HG02571 (cell line): ENCODE results near the gene POC1B.

Experiments used
- ATAC-seq: cut with Tn5 transposase; IDR thresholded peaks from one replicate; pipeline ENCODE4 v1.9.1; 2021; ENCODE audit warnings: mild to moderate bottlenecking, moderate library complexity; ENCODE audit not compliant: unreplicated experiment

POC1B gene

GRCh38 chr12:89497467-89497866, 28.4 kb downstream of the POC1B start:
- ATAC-seq, result no peak

GRCh38 chr12:89497005-89497404, 28.8 kb downstream of the POC1B start:
- ATAC-seq, result no peak

DNA sequence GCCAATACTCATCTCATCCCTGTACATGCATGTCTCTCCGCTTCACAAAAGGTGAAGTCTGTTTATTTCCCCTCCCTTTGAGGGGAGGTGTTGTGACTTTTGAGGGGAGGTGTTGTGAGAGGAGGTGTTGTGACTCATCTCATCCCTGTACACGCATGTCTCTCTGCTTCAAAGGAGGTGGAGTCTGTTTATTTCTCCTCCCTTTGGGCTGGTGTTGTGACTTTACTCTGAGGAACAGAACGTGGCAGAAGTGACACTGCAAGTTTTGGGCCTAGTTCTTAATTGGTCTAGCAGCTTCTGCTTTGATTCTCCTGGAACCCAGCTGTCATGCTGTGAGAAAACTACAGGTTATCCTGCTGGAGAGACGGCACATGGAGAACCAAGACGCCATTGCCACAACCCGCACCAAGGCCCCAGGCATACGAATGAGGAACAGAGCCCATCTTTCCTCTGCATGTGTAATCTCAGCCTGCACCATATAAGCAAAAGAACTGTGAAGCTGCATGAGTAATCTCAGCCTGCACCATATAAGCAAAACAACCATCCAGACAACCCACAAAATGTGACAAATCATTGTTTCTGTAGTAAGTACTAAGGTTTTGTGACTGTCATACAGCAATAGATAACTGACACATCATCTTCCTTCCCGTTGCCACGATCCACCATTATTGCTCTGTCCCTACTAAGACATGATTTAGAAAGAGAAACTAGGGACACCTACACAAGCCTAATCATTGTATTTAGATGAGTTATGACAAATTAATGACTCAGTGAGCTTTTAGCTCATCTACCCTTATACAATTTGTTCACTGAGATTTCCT, 31.2 kb downstream of the POC1B start:
- ATAC-seq, result peak; percentile 47

DNA sequence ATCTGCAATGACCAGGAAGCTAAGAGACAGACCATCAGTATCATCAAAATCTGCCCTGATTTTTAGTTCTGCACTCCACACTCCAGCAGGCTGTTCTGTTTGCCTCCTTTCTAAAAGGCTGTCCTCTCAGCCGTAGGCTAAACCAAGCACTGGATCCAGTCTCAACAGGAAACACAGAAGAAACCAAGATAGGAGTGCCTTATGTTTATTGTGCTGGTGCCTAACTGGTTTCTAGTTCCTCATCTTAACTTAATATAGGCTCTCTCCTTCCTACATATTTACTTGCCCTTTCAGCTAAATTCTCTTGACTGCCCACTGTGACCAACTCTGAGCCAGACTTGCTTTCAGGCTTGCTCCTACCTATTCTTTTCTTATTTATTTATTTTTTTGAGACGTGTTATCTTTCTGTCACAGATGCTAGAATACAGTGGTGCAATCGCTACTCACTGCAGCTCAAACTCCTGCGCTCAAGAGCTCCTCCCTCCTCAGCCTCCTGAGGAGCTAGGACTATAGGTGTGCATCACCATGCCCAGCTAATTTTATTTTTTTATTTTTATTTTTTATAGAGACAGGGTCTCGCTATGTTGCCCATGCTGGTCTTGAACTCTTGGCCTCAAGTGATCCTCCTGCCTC, 32.1 kb downstream of the POC1B start:
- ATAC-seq, result no peak

DNA sequence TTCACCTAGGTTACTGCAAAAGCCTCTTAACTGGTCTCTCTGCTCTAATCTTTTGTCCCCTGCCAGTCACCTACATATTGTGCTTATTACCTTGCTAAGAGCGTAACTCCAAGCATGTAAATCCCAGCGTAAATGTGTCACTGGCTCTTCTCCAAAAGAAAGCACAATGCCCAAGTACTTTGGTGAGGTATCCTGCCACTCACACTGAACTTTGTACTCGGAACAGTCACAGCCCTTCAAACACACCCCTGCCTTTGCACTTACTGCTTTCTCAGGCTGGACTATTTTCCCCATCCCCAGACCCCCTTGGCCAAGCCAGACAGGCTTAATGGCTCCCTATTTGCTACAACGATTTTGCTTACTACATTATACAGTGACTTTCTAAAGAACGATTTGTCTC, 33.0 kb downstream of the POC1B start:
- ATAC-seq, result no peak

- no peak for ATAC-seq
Measured at GRCh38 chr12:89490922-89491321, 34.9 kb downstream of the POC1B start.

DNA sequence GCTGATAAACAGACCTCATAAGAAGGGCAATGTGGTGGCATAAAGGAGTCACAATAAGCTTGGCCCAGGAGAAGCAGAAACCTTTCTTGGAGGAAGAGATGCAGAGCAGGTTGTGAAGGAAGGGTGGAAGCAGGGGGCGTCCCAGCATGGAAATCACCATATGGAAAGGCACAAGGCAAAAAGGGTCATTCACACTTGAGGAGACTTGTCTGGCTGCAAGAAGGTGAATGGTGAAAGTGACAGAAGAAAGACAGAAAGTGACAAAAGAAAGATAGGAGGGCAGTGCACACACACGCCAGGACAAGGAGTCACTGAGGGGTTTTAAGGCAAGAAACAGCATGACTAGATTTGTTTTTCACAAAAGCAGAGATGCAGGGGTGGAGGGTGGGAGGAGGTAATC, 39.6 kb downstream of the POC1B start:
- ATAC-seq, result no peak

DNA sequence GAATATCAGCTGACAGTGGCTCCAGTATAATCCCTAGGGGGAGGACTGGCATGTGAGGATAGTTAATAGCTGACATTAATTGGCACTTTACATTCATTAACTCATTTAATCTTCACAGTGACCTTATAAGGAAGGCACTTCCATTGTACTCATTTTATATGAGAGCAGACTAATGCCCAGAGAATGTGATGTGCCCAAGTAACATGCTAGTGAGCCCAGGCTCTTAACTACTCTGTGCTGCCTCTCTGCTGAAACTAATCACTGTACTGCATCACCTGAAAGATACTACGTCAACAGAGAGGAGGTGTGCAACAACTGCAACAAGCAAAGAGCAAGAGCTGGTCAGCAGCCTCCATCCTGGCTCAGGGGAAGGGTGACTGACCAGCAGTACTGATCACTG, 41.4 kb downstream of the POC1B start:
- no peak for ATAC-seq

- no peak for ATAC-seq
Measured at GRCh38 chr12:89481213-89481914, 44.5 kb downstream of the POC1B start.

DNA sequence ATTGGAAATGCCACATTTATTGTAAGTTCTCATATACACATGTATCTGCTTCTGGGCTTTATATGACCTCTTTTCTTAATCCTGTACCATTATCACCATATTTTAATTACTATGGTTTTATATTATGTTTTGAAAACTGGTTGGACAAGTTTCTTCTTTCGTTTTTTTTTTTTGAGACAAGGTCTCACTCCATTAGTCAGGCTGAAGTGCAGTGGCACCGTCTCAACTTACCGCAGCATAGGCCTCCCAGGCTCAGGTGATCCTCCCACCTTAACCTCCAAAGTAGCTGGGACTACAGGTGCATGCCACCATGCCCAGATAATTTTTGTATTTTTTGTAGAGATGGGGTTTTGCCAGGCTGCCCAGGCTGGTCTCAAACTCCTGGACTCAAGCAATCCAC, 45.9 kb downstream of the POC1B start:
- ATAC-seq, result no peak

GRCh38 chr12:89477633-89478279, 48.1 kb downstream of the POC1B start:
- ATAC-seq, result no peak

- no peak for ATAC-seq
Measured at GRCh38 chr12:89476904-89477595, 48.8 kb downstream of the POC1B start.

GRCh38 chr12:89476232-89476631, 49.6 kb downstream of the POC1B start:
- ATAC-seq, result no peak

DNA sequence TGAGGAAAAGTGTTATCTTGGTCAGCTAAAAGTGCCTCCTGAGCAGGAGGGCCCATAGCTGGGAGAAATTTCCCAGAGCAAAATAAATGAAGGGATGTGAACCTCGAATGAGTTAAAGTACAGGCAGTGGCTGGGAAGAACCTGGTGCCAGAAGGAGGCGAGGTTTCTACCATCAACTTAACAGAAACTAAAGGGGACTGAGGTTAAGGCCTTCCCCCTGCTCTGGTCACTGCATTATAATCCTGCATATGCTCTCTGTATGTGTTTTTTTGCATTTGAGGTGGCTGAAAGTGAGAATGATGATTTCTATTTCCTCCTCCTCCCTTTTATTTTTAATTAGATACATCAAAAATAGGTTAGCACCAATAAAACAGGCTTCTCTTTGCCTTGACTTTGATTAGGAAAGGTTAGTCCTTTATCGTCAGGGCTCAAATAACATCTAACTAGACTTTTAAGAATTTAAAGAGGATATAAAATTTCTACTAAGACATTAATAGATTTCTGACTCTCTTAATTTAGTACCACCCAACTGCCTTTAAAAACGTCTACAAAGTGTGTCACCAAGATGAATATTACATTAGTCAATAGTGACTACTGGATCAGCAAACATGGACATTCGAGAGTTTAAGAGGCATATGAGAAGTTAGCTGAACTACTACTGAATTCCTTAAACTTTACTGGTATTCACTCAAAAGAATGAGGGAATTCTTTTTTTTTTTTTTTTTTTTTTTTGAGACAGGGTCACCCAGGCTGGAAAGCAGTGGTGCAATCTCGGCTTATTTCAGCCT, 50.5 kb downstream of the POC1B start:
- ATAC-seq, result no peak

DNA sequence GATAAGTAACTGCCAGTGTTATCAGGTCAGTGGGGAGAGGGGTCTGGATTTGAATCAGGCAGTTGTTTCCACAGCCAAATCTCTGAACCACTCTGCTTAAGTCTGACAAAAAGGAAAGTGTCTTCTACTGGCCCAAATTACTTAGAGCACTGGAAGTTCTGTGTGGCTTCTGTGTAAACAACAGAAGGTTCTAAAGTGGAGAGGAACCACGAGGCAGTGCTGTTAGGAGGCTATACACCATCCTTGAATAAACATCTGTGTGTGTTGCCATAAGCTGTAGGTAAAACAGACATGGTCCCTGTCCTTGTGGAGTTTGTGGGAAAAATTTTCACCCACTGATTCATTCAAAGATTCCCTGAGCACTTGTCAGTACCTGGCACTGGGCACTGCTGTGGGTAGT, 51.2 kb downstream of the POC1B start:
- no peak for ATAC-seq

DNA sequence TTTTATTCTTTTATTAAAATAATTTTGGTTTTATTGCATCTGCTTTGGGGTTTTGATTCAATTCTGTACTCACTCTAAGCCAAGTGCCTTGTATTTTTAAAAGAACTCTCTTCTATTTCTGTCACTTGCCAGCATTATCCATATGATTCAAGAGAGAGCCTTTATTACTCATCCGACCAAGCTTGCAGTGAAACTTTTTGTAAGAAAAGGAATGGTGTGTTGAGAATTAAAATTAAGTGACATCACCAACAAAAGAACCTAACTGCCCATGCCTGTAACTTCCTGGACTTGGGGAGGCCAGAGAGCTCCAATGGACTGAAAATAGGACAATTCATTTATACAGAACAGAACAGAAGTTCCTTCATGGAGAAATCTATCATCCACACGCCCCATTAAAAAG, 53.3 kb downstream of the POC1B start:
- no peak for ATAC-seq

- ATAC-seq, result peak; percentile 32
Measured at GRCh38 chr12:89470741-89471509, 54.9 kb downstream of the POC1B start.

DNA sequence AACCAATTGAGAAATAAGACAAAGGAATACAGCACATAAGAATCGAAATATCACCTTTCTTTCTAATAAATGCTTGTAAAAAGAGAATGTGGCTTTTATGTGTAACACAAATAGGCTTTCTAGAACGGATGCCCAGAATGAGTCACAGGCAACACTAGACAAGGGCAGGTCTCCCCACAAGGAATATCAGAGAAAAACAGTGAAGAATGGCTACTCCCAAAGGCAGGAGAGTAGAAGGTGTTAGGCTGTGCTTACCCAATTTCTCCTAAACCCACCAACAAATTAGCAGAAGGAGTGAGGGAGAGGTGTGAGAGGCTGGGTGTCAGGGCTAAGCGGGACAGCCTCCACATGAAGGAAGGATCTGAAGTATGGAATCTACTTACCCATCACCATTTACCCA, 56.5 kb downstream of the POC1B start:
- peak; percentile 52 for ATAC-seq

DNA sequence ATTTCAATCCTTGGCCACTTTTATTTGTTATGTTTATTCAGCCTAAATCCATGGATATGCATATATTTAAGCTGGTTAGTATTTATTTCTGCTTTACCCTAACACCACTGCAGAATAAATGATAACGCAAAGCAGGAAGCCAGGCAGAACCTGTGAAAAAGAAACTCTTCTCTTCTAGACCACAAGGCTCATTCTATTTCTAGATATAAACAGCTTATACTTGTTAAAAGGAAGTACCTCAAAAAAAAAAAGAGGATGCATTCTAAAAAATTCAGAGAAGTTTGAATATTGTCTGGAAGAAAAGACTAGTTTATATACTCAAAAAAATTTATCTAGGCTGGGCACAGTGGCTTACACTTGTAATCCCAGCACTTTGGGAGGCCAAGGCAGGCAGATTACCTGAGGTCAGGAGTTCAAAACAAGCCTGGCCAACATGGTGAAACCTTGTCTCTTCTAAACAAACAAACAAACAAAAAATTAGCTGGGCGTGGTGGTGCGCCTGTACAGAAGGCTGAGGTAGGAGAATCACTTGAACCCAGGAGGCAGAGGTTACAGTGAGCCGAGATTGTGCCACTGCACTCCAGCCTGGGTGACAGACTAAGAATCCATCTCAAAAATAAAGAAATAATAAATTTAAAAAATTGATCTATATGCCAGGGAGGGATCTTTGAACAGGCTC, 57.1 kb downstream of the POC1B start:
- peak; percentile 82 for ATAC-seq
